Measurements from ENCODE around the gene SDK1.

SDK1 gene

DNA sequence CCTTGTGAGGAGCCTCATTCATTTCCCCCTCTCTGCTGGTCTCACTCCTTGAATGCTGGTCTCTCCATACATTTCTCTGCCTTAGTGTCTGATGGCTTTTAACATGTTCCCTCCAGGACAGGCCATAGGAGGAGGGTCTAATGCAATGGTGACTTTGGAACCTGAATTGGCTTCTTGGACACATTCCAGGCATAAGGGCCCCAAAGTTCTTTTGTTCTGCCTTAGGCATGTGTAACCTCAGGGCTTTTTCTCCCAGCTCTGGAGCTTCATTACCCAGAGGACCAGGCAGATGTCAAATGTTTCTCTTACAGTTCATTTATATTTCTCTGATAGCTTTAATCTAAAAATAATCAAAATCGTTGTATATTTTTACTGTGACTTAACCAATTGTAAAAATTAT is 162.6 kb downstream of the SDK1 start:
- Histone ChIP-seq H3K9ac (ENCODE audit: low read length in 2 of 2) (no peak overlapping the region), H3K4me1 (ENCODE audit: control insufficient read depth, insufficient read depth, low read length) (no peaks in the 10 kb centered on the region), H3K27me3 (ENCODE audit: control insufficient read depth in 1 of 2, insufficient read depth in 2 of 2, low read length in 2 of 2) (no peaks in the 10 kb centered on the region), H3K36me3 (ENCODE audit: control insufficient read depth in 2 of 2, insufficient read depth in 2 of 2, low read length in 2 of 2) (no peaks in the 10 kb centered on the region), H3K9me3 (ENCODE audit: control insufficient read depth in 2 of 2, low read length in 2 of 2) (no peaks in the 10 kb centered on the region), H3K4me3 (ENCODE audit: low read length in 2 of 2) (no peak overlapping the region), H3K27ac (ENCODE audit: low read length) (no peak overlapping the region)

DNA sequence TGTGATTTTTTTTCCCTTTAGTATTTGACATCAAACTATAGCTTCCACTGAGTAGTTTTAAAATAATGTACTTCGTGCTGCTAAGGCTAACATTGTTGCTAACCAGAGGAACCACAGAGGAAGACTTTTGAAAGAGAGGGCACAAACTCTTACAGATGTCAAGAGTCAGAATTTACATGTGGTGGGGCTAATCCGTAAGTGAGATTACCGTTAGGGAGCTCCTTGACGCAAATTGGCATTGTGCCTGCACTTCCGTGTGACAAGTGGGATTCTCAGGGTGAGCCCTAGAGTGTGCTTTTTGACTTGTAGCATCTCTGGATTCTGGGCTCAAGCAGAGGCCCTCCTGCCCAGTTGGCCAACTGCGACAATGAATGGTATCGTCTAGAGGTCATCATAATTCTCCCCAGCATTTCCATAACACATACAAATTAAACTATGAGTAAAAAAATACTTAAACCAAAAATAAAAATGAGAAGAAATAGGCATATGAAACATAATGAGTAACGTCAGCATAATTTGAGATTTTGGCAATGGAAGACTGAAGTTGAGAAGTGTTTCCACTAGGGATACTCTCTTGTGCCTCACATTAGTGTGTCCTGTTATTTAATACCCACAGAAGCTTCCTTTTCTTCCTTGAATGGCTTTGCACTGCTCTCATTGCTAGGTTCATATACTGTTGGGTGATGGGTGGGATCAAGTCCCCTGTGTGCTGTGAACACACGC is 164.0 kb downstream of the SDK1 start:
- Histone ChIP-seq H3K4me1 (ENCODE audit: control insufficient read depth, insufficient read depth, low read length) (no peaks in the 10 kb centered on the region), H3K27me3 (ENCODE audit: control insufficient read depth in 1 of 2, insufficient read depth in 2 of 2, low read length in 2 of 2) (no peaks in the 10 kb centered on the region), H3K27ac (ENCODE audit: low read length) (no peak overlapping the region), H3K4me3 (ENCODE audit: low read length in 2 of 2) (no peak overlapping the region), H3K9me3 (ENCODE audit: control insufficient read depth in 2 of 2, low read length in 2 of 2) (no peaks in the 10 kb centered on the region), H3K36me3 (ENCODE audit: control insufficient read depth in 2 of 2, insufficient read depth in 2 of 2, low read length in 2 of 2) (no peaks in the 10 kb centered on the region), H3K9ac (ENCODE audit: low read length in 2 of 2) (no peak overlapping the region)

DNA sequence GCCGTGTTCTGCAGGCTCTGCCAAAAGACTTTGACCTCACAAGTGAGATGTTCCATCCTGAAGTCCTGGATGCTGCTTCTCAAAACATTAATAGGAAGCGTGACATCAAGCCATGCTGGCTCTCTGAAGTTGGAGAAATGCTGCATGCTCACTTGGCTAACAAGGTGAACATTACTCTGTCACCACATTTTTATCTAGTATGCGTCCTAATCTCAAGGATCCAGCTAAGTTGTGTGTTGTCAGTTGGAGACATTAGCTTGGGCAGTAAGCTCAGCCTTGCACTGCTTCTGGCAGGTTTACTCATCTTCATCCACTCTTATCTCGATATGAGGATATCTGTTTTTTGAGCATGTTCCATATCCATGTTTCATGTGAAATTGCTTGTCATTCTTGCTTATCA is 165.2 kb downstream of the SDK1 start:
- H3K36me3 ChIP-seq (ENCODE audit: control insufficient read depth in 2 of 2, insufficient read depth in 2 of 2, low read length in 2 of 2): no peaks in the 10 kb centered on the region
- no peaks in the 10 kb centered on the region for H3K9me3 ChIP-seq (ENCODE audit: control insufficient read depth in 2 of 2, low read length in 2 of 2)
- no peak overlapping the region for H3K9ac ChIP-seq (ENCODE audit: low read length in 2 of 2)
- no peak overlapping the region for H3K27ac ChIP-seq (ENCODE audit: low read length)
- no peaks in the 10 kb centered on the region for H3K27me3 ChIP-seq (ENCODE audit: control insufficient read depth in 1 of 2, insufficient read depth in 2 of 2, low read length in 2 of 2)
- H3K4me3 ChIP-seq (ENCODE audit: low read length in 2 of 2): no peak overlapping the region
- H3K4me1 ChIP-seq (ENCODE audit: control insufficient read depth, insufficient read depth, low read length): no peaks in the 10 kb centered on the region

DNA sequence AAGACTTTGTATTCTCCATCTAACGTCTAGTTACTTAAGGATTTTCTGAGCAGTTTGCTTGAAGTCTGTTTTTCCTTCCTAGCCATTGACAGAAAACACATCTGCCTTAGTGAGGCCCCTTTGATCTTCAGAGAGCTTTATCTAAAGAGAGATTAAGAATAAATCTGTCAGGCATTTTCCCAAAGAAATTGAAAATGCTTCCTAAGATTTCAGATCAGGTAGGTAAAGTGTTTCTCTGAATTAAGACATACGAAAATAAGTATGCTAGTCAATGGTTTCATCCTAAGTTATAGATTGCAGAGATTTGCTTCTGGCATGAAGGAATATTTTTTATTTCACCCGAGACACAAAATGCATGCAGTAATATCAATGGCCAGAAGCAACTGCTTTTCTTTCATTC is 168.6 kb downstream of the SDK1 start:
- no peaks in the 10 kb centered on the region for H3K9me3 ChIP-seq (ENCODE audit: control insufficient read depth in 2 of 2, low read length in 2 of 2)
- H3K4me3 ChIP-seq (ENCODE audit: low read length in 2 of 2): no peak overlapping the region
- no peaks in the 10 kb centered on the region for H3K36me3 ChIP-seq (ENCODE audit: control insufficient read depth in 2 of 2, insufficient read depth in 2 of 2, low read length in 2 of 2)
- no peaks in the 10 kb centered on the region for H3K4me1 ChIP-seq (ENCODE audit: control insufficient read depth, insufficient read depth, low read length)
- no peak overlapping the region for H3K27ac ChIP-seq (ENCODE audit: low read length)
- H3K27me3 ChIP-seq (ENCODE audit: control insufficient read depth in 1 of 2, insufficient read depth in 2 of 2, low read length in 2 of 2): no peaks in the 10 kb centered on the region
- no peak overlapping the region for H3K9ac ChIP-seq (ENCODE audit: low read length in 2 of 2)

DNA sequence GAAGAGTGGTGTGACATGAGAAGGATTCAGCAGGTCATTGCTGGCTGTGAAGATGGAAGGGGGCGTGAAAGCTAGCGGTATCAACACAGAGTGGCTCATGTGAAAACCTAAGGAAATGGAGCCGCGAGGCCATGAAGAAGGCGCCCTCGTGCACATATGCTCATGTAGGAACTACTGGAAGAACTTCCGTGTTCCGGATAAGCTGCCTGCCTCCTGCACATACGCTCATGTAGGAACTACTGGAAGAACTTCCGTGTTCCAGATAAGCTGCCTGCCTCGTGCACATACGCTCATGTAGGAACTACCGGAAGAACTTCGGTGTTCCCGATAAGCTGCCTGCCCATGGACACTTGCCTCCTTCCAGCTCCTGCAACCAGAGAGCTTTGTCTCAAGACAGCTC is 179.1 kb downstream of the SDK1 start:
- Histone ChIP-seq H3K9me3 (ENCODE audit: control insufficient read depth in 2 of 2, low read length in 2 of 2) (no peaks in the 10 kb centered on the region), H3K4me1 (ENCODE audit: control insufficient read depth, insufficient read depth, low read length) (no peaks in the 10 kb centered on the region), H3K9ac (ENCODE audit: low read length in 2 of 2) (no peak overlapping the region), H3K36me3 (ENCODE audit: control insufficient read depth in 2 of 2, insufficient read depth in 2 of 2, low read length in 2 of 2) (no peaks in the 10 kb centered on the region), H3K27me3 (ENCODE audit: control insufficient read depth in 1 of 2, insufficient read depth in 2 of 2, low read length in 2 of 2) (no peaks in the 10 kb centered on the region), H3K4me3 (ENCODE audit: low read length in 2 of 2) (no peak overlapping the region), H3K27ac (ENCODE audit: low read length) (no peak overlapping the region)

DNA sequence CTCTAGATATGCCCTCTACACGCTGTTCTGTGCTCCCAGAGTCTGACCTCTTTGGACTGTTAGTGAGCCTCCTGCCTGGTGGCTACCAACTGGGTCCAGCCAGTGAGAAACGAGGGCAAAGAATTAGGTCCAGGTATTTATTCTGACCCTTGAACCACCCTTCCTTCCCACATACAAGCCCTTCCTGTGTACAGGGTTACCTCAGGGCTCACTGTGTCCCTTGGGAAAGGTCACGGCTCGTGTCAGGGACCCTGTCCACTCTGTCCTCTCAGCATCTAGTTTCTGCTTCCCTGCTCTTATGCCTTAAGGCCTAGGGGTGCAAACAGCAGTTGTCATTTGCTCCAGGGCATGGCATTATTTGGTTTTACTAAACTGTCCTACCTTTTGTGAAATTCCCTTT is 180.4 kb downstream of the SDK1 start:
- no peaks in the 10 kb centered on the region for H3K36me3 ChIP-seq (ENCODE audit: control insufficient read depth in 2 of 2, insufficient read depth in 2 of 2, low read length in 2 of 2)
- no peaks in the 10 kb centered on the region for H3K27me3 ChIP-seq (ENCODE audit: control insufficient read depth in 1 of 2, insufficient read depth in 2 of 2, low read length in 2 of 2)
- no peak overlapping the region for H3K9ac ChIP-seq (ENCODE audit: low read length in 2 of 2)
- no peak overlapping the region for H3K4me3 ChIP-seq (ENCODE audit: low read length in 2 of 2)
- H3K9me3 ChIP-seq (ENCODE audit: control insufficient read depth in 2 of 2, low read length in 2 of 2): no peaks in the 10 kb centered on the region
- H3K27ac ChIP-seq (ENCODE audit: low read length): no peak overlapping the region
- H3K4me1 ChIP-seq (ENCODE audit: control insufficient read depth, insufficient read depth, low read length): no peaks in the 10 kb centered on the region

DNA sequence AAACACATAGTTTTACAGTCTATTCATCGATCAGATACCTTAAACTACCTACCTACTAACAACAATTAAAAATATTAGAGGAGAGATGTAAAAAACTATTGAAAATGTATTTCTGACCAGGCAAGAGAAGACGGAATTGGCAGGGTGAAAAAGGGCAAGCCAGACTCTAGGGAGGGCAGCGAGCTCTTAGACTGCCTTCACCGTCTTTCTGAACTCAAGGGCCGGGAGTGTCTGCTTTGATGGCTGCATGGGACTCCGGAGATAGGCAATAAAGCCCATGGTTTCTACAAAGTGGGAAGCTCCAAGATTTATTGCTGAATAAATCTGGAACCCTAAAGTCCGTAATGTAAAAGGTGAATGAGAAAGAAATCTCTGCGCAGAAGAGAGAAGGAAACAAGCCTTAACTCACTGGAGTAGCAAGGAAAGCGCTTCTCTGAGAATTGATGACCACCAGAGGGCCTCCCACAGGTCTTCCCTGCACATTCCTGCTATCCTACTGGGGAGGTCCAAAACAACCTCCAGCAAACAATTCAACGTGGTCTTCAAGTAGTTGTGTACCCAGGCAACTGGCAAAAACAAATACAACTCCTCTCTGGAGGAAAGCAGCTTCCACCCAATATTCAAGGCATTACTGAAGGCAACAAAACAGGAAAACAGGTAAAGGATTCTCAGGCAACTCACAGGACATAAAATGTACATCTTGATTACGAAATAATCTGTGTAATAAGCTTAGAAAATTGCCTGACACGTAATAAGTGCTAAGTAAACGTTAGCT is 181.3 kb downstream of the SDK1 start:
- no peaks in the 10 kb centered on the region for H3K36me3 ChIP-seq (ENCODE audit: control insufficient read depth in 2 of 2, insufficient read depth in 2 of 2, low read length in 2 of 2)
- H3K9ac ChIP-seq (ENCODE audit: low read length in 2 of 2): no peak overlapping the region
- no peaks in the 10 kb centered on the region for H3K9me3 ChIP-seq (ENCODE audit: control insufficient read depth in 2 of 2, low read length in 2 of 2)
- no peaks in the 10 kb centered on the region for H3K4me1 ChIP-seq (ENCODE audit: control insufficient read depth, insufficient read depth, low read length)
- H3K27me3 ChIP-seq (ENCODE audit: control insufficient read depth in 1 of 2, insufficient read depth in 2 of 2, low read length in 2 of 2): no peaks in the 10 kb centered on the region
- no peak overlapping the region for H3K27ac ChIP-seq (ENCODE audit: low read length)
- H3K4me3 ChIP-seq (ENCODE audit: low read length in 2 of 2): no peak overlapping the region

DNA sequence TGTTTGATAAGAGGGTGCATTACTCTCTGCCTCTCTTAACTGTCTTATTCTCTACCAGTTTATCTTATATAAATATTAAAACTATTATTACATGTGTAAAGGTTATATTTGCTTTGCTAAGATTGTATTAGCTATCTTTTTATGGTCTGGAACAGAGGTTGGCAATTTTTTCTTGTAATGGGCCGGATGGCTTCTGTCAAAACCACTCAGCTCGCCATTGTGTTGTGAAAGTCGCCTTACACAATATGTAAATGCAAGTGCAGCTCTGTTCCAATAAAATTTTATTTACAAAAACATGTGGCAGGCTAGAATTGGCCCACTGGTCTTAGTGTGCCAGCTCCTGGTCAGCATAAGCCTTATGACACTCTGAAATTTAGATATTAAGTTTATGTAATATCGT is 185.8 kb downstream of the SDK1 start:
- Histone ChIP-seq H3K4me3 (ENCODE audit: low read length in 2 of 2) (no peak overlapping the region), H3K27ac (ENCODE audit: low read length) (no peak overlapping the region), H3K9ac (ENCODE audit: low read length in 2 of 2) (no peak overlapping the region), H3K9me3 (ENCODE audit: control insufficient read depth in 2 of 2, low read length in 2 of 2) (no peaks in the 10 kb centered on the region), H3K36me3 (ENCODE audit: control insufficient read depth in 2 of 2, insufficient read depth in 2 of 2, low read length in 2 of 2) (no peaks in the 10 kb centered on the region), H3K27me3 (ENCODE audit: control insufficient read depth in 1 of 2, insufficient read depth in 2 of 2, low read length in 2 of 2) (no peaks in the 10 kb centered on the region), H3K4me1 (ENCODE audit: control insufficient read depth, insufficient read depth, low read length) (no peaks in the 10 kb centered on the region)

DNA sequence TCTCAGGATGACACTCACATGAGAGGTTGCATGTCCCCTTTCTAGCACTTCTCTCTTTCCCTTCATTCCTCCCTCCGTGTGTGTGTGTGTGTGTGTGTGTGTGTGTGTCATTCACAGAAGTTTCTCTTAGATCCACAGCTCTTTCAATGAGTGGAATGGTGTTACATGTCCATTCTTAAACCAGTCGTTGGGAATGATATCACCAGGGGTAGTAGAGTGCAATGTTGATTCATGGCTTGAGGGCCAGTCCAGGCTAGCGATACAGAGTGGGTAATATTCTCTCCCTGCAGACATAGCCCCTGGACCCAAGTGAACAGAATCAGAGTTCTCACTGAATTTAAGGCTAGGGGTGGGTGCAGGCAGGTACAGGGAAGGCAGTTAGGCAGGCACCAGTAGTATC is 187.8 kb downstream of the SDK1 start:
- Histone ChIP-seq H3K27me3 (ENCODE audit: control insufficient read depth in 1 of 2, insufficient read depth in 2 of 2, low read length in 2 of 2) (no peaks in the 10 kb centered on the region), H3K4me1 (ENCODE audit: control insufficient read depth, insufficient read depth, low read length) (no peaks in the 10 kb centered on the region), H3K9me3 (ENCODE audit: control insufficient read depth in 2 of 2, low read length in 2 of 2) (no peaks in the 10 kb centered on the region), H3K36me3 (ENCODE audit: control insufficient read depth in 2 of 2, insufficient read depth in 2 of 2, low read length in 2 of 2) (no peaks in the 10 kb centered on the region), H3K4me3 (ENCODE audit: low read length in 2 of 2) (no peak overlapping the region), H3K27ac (ENCODE audit: low read length) (no peak overlapping the region), H3K9ac (ENCODE audit: low read length in 2 of 2) (no peak overlapping the region)

DNA sequence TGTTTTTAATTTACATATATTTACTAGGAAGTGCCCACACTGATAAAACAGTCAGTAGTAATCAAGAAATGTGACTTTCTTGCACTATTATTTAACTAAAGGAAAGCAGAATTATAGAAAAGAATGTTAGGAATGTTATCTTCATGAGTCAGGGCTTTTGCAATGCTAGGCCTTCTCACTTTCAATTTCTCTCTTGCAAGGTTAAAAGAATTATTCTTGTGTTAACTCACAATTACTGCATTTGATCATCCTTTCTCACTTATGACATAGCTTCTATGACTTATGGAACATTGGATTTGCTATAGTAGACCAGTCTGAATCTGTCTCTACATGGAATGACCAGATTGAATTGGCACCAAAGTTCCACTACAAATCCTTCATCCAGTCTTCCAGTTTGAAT is 192.4 kb downstream of the SDK1 start:
- no peaks in the 10 kb centered on the region for H3K36me3 ChIP-seq (ENCODE audit: control insufficient read depth in 2 of 2, insufficient read depth in 2 of 2, low read length in 2 of 2)
- no peaks in the 10 kb centered on the region for H3K4me1 ChIP-seq (ENCODE audit: control insufficient read depth, insufficient read depth, low read length)
- H3K4me3 ChIP-seq (ENCODE audit: low read length in 2 of 2): no peak overlapping the region
- no peak overlapping the region for H3K9ac ChIP-seq (ENCODE audit: low read length in 2 of 2)
- H3K27me3 ChIP-seq (ENCODE audit: control insufficient read depth in 1 of 2, insufficient read depth in 2 of 2, low read length in 2 of 2): no peaks in the 10 kb centered on the region
- no peaks in the 10 kb centered on the region for H3K9me3 ChIP-seq (ENCODE audit: control insufficient read depth in 2 of 2, low read length in 2 of 2)
- no peak overlapping the region for H3K27ac ChIP-seq (ENCODE audit: low read length)

DNA sequence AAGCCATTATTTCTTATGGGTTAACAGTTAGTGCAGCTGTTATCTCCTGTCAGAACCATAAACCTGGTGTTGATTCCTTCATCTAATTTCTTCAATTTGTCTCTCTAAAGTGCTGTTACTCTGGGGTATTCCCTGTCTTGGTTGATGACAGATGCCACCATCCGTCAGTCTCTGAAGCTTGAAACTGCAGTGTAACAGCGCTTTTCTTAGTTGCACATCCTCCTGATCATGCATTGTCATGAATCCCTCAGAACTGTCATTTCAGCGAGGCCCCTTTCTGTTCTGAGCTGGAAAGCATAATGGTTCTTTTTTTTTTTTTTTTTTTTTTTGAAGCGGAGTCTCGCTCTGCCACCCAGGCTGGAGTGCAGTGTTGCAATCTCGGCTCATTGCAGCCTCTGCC is 193.9 kb downstream of the SDK1 start:
- Histone ChIP-seq H3K27me3 (ENCODE audit: control insufficient read depth in 1 of 2, insufficient read depth in 2 of 2, low read length in 2 of 2) (no peaks in the 10 kb centered on the region), H3K27ac (ENCODE audit: low read length) (no peak overlapping the region)

More for the DNA sequence above, 193.9 kb downstream of the SDK1 start:
- no peaks in the 10 kb centered on the region for H3K36me3 ChIP-seq (ENCODE audit: control insufficient read depth in 2 of 2, insufficient read depth in 2 of 2, low read length in 2 of 2)
- H3K9ac ChIP-seq (ENCODE audit: low read length in 2 of 2): no peak overlapping the region
- H3K9me3 ChIP-seq (ENCODE audit: control insufficient read depth in 2 of 2, low read length in 2 of 2): peaks cover 0 to 4% of the 10 kb centered on the region in 2 donors
- H3K4me1 ChIP-seq (ENCODE audit: control insufficient read depth, insufficient read depth, low read length): no peaks in the 10 kb centered on the region
- no peak overlapping the region for H3K4me3 ChIP-seq (ENCODE audit: low read length in 2 of 2)

All from stomach smooth muscle (tissue), 2 donors.